Fibroblast of pulmonary artery (primary cell): ENCODE measurements around the gene PSMF1.
A peak's percentile ranks its signal among the peaks of the same experiment; 100 is the strongest.

Experiments
- DNase-seq: peaks from one replicate; pipeline ENCODE4 v3.0.0-alpha.2; 2010; ENCODE audit warnings: low read depth
- H3K4me3 ChIP-seq: replicated peaks from 2 replicates; pipeline ENCODE4 v1.5.1; 2011; ENCODE audit warnings: low read depth, mild to moderate bottlenecking, control low read depth, low read length, moderate library complexity
- TF ChIP-seq, protein P1 (sequence below): IDR thresholded peaks from 2 replicates; pipeline ENCODE4 v1.5.1; 2011; ENCODE audit warnings: mild to moderate bottlenecking, control low read depth, low read length, inconsistent platforms; ENCODE audit errors: missing control alignments

Gene PSMF1

DNA sequence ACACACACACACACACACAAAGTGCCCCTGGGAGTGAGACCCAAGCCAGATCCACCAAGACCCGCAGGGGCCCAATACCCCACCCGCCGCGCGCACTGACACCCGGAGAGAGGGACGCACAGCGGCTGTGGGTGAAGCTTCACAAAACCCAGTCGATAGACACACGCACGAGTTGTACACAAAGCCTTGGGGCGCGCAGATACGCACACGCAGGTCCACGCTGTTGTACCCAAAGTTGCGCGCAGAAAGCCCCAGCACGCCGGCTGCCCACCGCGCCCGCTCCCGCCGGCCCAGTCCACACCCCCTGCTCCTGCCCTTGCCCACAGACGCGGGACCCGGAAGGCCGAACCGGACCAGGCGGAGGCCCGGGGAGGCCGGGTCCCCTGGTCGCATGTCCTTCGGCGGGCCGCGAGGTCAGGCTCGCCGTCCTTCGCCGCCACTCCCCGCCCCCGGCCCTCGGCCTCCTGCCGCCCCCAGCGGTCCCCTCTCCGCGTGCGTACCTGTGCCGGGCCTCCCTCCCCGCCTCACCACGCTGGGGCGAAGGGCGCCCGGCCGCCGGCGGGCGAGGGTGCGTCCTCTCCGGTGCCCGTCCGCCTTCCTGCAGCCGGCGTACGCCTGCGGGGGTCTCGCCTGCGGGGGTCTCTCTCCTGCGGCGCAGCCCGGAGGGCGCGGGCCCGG lies 66.4 kb downstream of the PSMF1 start, which contains the start of gene TMEM74B:
Gene TMEM74B (minus strand): TSS at position 344 of the 678 bp plus-strand sequence. CDS start 1,180 bp downstream, outside the sequence.
- H3K4me3 ChIP-seq: peak within 1 kb of the TSS; percentile 42
- no peak for DNase-seq
- TF ChIP-seq, protein P1, sequence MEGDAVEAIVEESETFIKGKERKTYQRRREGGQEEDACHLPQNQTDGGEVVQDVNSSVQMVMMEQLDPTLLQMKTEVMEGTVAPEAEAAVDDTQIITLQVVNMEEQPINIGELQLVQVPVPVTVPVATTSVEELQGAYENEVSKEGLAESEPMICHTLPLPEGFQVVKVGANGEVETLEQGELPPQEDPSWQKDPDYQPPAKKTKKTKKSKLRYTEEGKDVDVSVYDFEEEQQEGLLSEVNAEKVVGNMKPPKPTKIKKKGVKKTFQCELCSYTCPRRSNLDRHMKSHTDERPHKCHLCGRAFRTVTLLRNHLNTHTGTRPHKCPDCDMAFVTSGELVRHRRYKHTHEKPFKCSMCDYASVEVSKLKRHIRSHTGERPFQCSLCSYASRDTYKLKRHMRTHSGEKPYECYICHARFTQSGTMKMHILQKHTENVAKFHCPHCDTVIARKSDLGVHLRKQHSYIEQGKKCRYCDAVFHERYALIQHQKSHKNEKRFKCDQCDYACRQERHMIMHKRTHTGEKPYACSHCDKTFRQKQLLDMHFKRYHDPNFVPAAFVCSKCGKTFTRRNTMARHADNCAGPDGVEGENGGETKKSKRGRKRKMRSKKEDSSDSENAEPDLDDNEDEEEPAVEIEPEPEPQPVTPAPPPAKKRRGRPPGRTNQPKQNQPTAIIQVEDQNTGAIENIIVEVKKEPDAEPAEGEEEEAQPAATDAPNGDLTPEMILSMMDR: no peak

DNA sequence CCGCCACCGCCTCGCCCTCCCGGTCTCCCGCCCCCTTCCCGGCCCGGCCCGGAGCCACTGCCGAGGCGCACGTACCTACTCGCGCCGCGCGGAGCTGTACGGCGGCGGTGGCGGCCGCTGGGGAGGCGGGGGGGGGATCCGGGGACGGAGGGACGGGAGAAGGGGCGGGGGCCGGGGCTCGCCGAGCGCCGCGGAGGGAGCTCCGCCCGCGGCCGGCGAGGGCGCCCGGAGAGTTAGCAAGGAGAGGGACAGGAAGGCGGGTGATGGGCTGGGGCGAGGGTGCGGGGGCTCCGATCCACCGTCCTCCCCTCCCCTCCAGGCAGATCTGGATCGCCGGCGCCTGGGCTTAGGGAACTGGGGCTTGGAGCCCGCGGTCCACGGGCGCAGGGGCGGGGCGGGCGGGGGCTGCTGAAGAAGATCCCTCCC lies 66.9 kb downstream of the PSMF1 start:
- peak overlapping the region; percentile 42 for H3K4me3 ChIP-seq
- TF ChIP-seq, protein P1: no peak
- DNase-seq: no peak

DNA sequence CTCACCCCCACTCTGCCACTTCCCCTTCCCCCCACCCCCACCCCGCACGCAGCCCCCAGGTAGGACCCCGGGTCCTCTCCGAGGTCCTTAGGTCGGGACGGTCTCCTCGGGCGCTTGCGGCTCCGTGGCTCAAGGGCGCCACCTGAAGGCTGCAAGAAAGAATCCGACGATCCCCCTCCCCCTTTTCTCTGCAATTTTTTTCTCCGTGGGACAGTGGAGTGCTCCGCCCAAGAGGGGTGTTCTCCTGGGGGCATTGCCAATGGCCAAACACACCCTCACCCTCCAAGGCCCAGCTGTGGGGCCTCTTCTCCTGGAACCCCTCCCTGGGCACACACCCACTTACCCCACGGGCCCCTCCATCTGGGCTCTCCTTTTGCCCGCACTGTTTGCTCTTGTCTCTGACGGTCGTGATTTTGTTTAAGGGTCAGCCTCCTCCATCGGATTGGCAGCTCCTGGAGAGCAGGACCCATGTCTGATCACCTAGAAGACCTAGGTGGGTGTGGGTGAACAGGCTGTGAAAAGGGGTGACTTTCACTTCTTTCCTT lies 67.5 kb downstream of the PSMF1 start:
- TF ChIP-seq, protein P1: peak; percentile 55
- peak; percentile 48 for DNase-seq
- peak overlapping the region; percentile 42 for H3K4me3 ChIP-seq

DNA sequence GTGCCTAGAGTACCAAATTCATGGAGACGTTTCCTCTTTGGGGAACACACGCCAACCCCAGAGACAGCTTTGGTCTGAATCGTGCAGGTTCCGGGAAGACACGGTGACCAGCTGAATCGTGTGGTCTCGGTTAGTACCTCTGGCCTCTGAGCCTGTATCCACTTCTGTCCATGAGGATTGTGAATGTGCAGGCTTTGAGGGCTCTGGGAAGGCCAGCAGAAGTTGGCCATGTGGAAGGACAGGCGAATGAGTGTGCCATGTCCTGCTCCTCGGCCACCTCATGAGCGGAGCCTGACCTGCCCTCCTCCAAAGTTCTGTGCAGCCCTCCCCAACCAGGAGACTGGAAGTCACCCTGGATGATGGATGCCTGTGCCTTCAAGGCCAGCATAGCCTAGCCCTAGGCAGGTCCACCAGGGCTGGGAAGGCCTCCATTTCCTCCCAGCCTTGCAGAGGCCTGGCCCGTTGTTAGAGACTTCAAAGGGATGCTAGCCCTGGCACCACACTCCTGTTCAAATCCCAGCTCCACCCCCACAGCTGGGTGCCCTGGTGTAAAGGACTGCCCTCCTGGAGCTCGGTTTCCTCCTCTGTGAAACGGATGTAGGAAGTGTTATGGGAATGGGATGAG lies 68.1 kb downstream of the PSMF1 start:
- TF ChIP-seq, protein P1: no peak
- no peak overlapping the region for H3K4me3 ChIP-seq
- DNase-seq: no peak

DNA sequence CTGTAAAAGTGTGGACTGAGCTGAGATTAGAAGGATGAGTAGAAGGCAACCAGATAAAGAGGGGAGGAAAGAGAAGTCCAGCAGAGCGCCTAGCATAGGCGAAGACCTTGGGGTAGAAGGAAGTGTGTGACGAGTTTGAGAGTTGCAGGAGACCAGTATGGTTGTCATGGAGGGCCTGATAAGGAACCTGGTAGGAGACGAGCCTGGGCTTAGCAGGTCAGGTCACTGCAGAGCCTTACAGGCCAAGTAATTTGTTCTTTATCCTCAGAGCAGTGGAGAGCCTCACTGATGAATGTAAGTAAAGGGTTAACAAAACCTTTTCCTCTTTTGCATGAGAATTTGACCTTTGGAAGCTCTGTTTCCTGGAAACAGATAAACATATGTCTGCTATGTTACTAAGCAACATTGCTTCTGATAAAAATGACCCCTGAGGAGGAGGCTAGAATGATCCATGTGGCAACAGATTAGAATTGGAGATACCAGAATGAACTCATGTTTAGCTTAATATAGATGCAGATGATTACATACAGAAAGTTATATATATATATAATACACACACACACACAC lies 69.3 kb downstream of the PSMF1 start:
- TF ChIP-seq, protein P1: no peak

DNA sequence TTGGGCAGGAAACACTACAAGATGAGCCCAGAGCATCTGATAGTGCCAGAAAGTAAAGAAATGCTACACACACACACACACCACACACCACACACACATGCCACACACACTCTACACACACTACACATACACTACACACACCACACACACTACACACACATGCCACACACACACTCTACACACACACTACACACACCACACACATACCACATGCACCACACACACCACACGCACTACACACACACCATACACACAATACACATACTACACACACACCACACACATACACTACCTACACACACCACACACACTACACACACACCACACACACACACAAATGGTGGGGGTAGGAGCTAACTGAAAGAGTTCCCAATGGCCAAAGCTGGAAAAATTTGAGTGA lies 69.9 kb downstream of the PSMF1 start:
- no peak overlapping the region for H3K4me3 ChIP-seq
- no peak for DNase-seq
- TF ChIP-seq, protein P1: no peak

More for the DNA sequence above, 69.3 kb downstream of the PSMF1 start:
- DNase-seq: no peak
- H3K4me3 ChIP-seq: no peak overlapping the region
